Measurements from ENCODE around the gene LTBP4.

Gene LTBP4

DNA sequence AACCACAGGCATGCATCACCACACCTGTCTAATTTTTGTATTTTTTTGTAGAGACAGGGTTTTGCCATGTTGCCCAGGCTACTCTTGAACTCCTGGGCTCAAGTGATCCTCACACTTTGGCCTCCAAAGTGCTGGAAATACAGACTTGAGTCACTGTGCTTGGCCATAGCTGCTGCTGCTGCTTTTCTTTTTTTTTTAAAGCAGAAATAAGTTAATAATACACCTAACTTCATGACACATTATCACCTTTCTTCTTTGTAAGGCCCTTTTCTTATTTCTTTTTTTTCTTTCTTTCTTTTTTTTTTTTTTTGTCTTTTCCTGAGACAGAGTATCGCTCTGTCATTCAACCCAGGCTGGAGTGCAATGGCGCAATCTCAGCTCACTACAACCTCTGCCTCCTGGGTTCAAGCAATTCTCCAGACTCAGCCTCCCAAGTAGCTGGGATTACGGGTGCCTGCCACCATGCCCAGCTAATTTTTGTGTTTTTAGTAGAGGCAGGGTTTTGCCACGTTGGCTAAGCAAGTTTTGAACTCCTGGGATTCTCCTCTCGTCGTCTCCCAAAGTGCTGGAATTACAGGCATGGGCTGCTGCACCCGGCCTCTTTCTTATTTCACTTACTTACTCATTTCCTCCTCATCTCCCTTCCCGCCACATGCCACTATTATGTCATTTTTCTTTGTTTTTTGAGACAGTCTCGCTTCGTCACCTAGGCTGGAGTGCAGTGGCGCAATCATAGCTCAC is 15.8 kb upstream of the LTBP4 start:
- Histone ChIP-seq H3K27ac (no peak overlapping the region), H3K79me2 (ENCODE audit: insufficient read depth, low read depth) (no peaks in the 10 kb centered on the region), H2AFZ (ENCODE audit: low read depth) (no peak overlapping the region), H3K36me3 (ENCODE audit: insufficient read depth) (no peaks in the 10 kb centered on the region; the same call in 1 of the 2 replicates), H3K9ac (no peak overlapping the region), H3K4me1 (ENCODE audit: low read depth, poor library complexity, severe bottlenecking) (no peaks in the 10 kb centered on the region), H3K4me2 (no peak overlapping the region), H4K20me1 (ENCODE audit: insufficient read depth) (no peaks in the 10 kb centered on the region), H3K27me3 (ENCODE audit: insufficient read depth, low read depth) (no peaks in the 10 kb centered on the region), H3K4me3 (IDR thresholded peaks at IDR 0.05; ENCODE audit: insufficient read depth, low read depth, low read length) (no peak overlapping the region)
- TF ChIP-seq CTCF (conservative IDR thresholded peaks at IDR 0.05; ENCODE audit: low read depth, low read length) = no peak

DNA sequence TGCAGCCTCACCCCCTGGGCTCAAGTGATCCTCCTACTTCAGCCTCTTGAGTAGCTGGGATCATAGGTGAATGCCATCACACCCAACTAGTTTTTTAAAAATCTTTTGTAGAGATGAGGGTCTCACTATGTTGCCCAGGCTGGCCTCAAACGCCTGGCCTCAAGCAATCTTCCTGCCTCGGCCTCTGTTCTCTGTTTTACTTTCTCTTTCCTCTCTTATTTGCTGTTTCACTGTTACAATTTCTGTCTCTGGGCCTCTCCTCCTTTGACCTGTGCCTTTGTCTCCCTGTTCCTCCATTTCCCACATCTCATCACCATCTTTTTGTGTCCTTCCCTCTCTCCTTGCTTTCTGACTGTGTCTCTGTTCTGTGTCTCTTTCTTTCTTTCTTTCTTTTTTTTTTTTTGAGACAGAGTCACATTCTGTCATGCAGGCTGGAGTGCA is 15.2 kb upstream of the LTBP4 start:
- no peaks in the 10 kb centered on the region; the same call in 1 of the 2 replicates for H3K36me3 ChIP-seq (ENCODE audit: insufficient read depth)
- no peak overlapping the region for H3K9ac ChIP-seq
- no peak overlapping the region for H3K4me3 ChIP-seq (IDR thresholded peaks at IDR 0.05; ENCODE audit: insufficient read depth, low read depth, low read length)
- no peaks in the 10 kb centered on the region for H4K20me1 ChIP-seq (ENCODE audit: insufficient read depth)
- H3K4me1 ChIP-seq (ENCODE audit: low read depth, poor library complexity, severe bottlenecking) = no peaks in the 10 kb centered on the region
- no peaks in the 10 kb centered on the region for H3K79me2 ChIP-seq (ENCODE audit: insufficient read depth, low read depth)
- no peaks in the 10 kb centered on the region for H3K27me3 ChIP-seq (ENCODE audit: insufficient read depth, low read depth)
- TF ChIP-seq CTCF (conservative IDR thresholded peaks at IDR 0.05; ENCODE audit: low read depth, low read length) = no peak
- no peak overlapping the region for H3K27ac ChIP-seq
- H3K4me2 ChIP-seq = no peak overlapping the region
- no peak overlapping the region for H2AFZ ChIP-seq (ENCODE audit: low read depth)

- Histone ChIP-seq H3K36me3 (ENCODE audit: insufficient read depth) (no peaks in the 10 kb centered on the region; the same call in 1 of the 2 replicates), H3K27me3 (ENCODE audit: insufficient read depth, low read depth) (no peaks in the 10 kb centered on the region), H3K4me3 (IDR thresholded peaks at IDR 0.05; ENCODE audit: insufficient read depth, low read depth, low read length) (no peak overlapping the region), H3K27ac (no peak overlapping the region), H2AFZ (ENCODE audit: low read depth) (no peak overlapping the region), H3K9ac (no peak overlapping the region), H4K20me1 (ENCODE audit: insufficient read depth) (no peaks in the 10 kb centered on the region), H3K79me2 (ENCODE audit: insufficient read depth, low read depth) (no peaks in the 10 kb centered on the region), H3K4me2 (no peak overlapping the region), H3K4me1 (ENCODE audit: low read depth, poor library complexity, severe bottlenecking) (no peaks in the 10 kb centered on the region)
- TF ChIP-seq CTCF (conservative IDR thresholded peaks at IDR 0.05; ENCODE audit: low read depth, low read length) = no peak
Observed at GRCh38 chr19:40586611-40587010, 14.6 kb upstream of the LTBP4 start.

- H3K27me3 ChIP-seq (ENCODE audit: insufficient read depth, low read depth) = no peaks in the 10 kb centered on the region
- no peak for TF ChIP-seq CTCF (conservative IDR thresholded peaks at IDR 0.05; ENCODE audit: low read depth, low read length)
- no peaks in the 10 kb centered on the region for H3K79me2 ChIP-seq (ENCODE audit: insufficient read depth, low read depth)
- H4K20me1 ChIP-seq (ENCODE audit: insufficient read depth) = no peaks in the 10 kb centered on the region
- no peak overlapping the region for H3K4me2 ChIP-seq
- no peak overlapping the region for H3K9ac ChIP-seq
- no peak overlapping the region for H2AFZ ChIP-seq (ENCODE audit: low read depth)
- H3K27ac ChIP-seq = no peak overlapping the region
- H3K36me3 ChIP-seq (ENCODE audit: insufficient read depth) = no peaks in the 10 kb centered on the region
- peaks cover 11% of the 10 kb centered on the region for H3K4me1 ChIP-seq (ENCODE audit: low read depth, poor library complexity, severe bottlenecking)
- H3K4me3 ChIP-seq (IDR thresholded peaks at IDR 0.05; ENCODE audit: insufficient read depth, low read depth, low read length) = no peak overlapping the region
Observed at GRCh38 chr19:40588110-40588854, 12.9 kb upstream of the LTBP4 start.

Measured in KMS-11 (cell line).